ENCODE results near the gene UBAC2.

DNA sequence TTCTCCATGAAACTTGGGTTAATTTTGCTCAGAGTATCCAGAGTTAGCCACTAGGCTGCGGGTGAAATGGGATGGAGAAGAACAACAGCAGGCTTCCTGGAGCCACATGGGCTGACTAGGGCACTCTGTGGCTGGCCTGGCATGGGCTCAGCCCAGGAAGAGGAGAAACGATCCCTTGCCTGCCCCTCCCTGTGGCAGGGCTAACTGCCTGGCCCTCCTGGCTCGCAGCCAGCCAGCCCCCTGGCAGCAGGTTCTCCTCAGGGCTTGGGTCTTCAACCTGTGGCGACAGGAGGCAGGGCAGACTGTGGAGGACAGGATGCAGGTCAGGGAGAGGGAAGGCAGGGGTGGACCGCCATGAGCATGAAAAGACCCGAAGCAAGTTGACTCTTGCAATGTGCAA lies 185.3 kb downstream of the UBAC2 start:
- no peak for TF ChIP-seq CTCF (conservative IDR thresholded peaks at IDR 0.05; ENCODE audit: low read depth, low read length)
- TF ChIP-seq EZH2 (IDR thresholded peaks at IDR 0.05; ENCODE audit: borderline replicate concordance, low read depth, low read length, poor library complexity, severe bottlenecking), result no peak
